Activated CD4-positive, alpha-beta T cell treated with anti-CD3 and anti-CD28 coated beads, Interleukin-2, amount 50 U/mL, for 24 hours (primary cell): ENCODE measurements around the gene COQ5.
A peak's percentile ranks its signal among the peaks of the same experiment; 100 is the strongest.
"Not testable (repeated sequence)": the region's sequence is repeated elsewhere in the genome, so short reads cannot be mapped to it uniquely, and the experiment has no call there.

Source experiments
- DNase-seq, 2 donors: peaks; one replicate each; pipeline ENCODE4 v3.0.0-alpha.2; 2020; ENCODE audit warnings: low read depth in 1 of 2, low spot score in 1 of 2

Gene COQ5, protein sequence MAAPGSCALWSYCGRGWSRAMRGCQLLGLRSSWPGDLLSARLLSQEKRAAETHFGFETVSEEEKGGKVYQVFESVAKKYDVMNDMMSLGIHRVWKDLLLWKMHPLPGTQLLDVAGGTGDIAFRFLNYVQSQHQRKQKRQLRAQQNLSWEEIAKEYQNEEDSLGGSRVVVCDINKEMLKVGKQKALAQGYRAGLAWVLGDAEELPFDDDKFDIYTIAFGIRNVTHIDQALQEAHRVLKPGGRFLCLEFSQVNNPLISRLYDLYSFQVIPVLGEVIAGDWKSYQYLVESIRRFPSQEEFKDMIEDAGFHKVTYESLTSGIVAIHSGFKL

DNA sequence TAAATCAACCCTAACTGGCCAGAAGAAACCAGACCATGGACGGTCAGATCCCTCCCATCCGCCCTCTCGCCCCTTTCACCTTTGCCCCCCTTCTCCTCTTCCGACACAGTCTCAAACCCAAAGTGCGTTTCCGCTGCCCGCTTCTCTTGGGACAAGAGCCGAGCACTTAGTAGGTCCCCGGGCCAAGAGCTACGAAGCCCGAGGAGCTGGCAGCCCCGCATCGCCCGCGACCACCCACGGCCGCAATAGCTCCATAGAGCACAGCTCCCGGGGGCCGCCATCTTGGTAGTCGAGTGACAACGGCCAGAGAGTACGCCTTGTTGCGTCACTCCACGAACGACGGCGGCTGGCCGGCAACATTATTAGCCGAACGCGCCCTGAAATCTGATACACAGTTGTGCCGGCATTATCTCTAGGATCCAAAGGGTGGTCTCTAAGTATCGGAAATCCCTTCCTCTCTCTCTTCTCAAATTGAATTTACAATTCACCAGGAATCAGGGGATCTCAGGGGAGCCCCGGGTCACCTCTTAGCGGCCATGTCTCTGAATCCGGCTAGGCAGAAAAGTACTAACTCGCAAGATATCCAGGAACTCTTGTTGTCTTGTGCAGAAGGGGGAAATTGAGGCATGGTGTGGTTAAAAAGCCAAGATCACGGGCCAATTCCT lies at the start of gene COQ5:
Gene COQ5, minus strand, starts transcription at position 298 of the 665 bp plus-strand sequence. Its CDS starts 17 bp downstream, at position 281.
- peak; percentile 64 to 84 for DNase-seq

DNA sequence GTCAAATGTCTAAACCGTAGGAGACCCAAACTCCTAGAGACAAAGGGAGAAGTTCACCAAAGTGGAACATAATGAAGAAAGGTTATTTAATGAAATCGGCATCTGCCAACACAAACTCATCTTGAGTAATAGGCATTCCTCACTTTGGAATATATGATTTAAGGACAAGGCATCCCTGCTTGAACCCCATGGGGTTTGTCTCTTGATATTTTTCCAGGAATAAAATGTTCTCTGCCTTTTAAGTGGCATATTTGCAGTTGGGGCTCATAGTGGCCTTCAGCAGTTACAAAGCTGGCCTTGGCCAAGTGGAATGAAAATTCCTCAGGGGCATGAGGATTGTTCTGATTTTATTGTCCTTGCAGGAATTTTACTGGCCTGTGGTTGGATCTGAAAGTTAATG lies 45.1 kb upstream of the COQ5 start:
- DNase-seq: no peak

GRCh38 chr12:120573560-120573959 lies 44.6 kb upstream of the COQ5 start:
- no peak for DNase-seq

DNA sequence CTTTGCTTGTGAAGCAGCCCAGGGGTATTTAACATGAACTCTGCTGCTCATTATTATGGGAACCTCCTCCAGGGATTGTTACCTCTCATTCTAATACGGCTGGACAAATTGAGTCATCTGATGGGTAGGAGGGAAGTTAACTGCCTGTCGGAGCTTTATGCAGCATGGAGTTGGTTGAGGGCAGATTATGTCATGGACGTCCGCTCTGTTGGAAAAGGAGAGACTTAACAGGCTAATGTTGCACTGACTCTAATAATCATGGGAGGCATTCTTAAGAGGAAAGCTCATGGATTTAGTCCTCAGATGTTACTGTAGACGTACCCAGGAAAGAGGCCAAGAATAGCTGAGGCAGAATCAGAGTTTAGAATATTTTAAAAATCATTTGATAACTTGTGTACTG lies 42.3 kb upstream of the COQ5 start:
- DNase-seq: no peak

DNA sequence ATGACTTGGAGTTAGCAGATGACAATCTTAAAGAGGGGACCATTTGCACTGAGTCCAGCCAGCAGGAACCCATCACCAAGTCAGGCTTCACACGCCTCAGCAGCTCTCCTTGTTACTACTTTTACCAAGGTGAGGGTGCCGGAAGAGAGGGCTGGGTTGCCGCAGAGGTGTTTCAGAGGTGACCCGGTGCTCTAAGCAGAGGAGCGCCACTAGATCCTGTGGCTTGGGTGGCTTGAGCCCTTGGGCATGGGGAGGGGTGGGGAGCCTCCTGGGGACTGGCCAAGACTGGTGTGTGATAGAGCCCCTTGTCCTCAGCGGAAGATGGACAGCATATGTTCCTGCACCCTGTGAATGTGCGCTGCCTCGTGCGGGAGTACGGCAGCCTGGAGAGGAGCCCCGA lies 34.5 kb upstream of the COQ5 start:
- DNase-seq: no peak

DNA sequence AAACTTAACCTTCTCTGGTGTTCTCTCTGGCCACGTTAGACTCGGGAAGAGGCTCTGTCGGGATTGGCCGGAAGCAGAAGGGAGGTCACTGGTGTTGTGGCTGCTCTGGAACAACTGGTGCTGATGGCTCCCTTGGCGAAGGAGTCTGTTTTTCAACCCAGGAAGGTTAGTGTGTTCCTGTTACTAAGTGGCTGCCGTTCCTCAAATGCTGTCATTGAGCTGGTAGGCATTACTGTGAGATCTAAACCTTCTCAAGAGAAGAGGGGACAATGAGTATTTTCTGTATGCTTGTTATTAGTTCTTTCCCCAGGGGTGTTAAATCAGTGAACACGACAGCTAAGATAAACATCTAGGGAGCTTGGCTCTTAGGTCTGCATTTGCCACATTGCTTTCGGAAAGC lies 33.9 kb upstream of the COQ5 start:
- DNase-seq: no peak

- DNase-seq: no peak
Measured at GRCh38 chr12:120557589-120557988, 28.6 kb upstream of the COQ5 start.

GRCh38 chr12:120554678-120555077 lies 25.7 kb upstream of the COQ5 start:
- DNase-seq: no peak

GRCh38 chr12:120546050-120546386 lies 17.1 kb upstream of the COQ5 start:
- DNase-seq: no peak

- DNase-seq: no peak
Measured at GRCh38 chr12:120544691-120545090, 15.7 kb upstream of the COQ5 start.

- DNase-seq: no peak
Measured at GRCh38 chr12:120542166-120542565, 13.2 kb upstream of the COQ5 start.

DNA sequence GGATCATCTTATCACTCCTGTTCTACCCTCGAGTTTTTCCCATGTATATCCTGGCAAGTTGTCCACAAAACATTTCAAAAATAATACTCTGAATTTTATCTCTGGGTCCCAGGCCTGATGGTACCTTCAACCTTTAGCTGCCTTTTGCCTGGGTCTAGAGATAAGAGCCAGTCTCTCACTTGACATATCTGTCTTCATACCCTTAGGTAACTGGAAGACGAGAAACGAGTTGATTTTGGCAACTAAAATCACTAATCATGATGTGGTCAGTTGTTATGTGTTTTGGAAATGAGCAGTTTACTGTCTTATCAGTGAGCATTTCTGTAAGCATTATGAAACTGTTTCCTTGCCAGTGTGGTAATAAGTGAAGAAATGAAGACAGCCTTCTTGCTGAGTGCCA lies 11.5 kb upstream of the COQ5 start:
- DNase-seq: no peak

DNA sequence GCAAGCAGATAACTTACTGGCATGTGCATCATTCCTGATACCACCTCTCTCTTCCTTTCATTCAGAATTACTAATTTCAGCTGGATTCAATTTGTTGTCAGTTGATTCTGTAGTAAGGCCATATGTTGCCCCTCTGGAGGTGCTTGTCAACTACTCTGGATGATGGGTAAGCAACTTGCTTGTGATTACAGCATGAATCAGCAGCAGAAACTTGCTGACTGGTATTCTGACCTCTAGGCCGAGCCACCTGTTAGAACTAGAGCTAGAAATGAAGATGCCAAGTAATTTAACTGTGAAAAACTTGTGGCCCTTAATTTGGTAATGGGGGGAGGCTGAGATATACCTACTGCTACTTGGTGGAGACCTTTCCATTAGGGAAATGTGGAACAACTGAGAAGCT lies 10.3 kb upstream of the COQ5 start:
- no peak for DNase-seq

- no peak for DNase-seq
Measured at GRCh38 chr12:120538281-120539156, 9.6 kb upstream of the COQ5 start.

DNA sequence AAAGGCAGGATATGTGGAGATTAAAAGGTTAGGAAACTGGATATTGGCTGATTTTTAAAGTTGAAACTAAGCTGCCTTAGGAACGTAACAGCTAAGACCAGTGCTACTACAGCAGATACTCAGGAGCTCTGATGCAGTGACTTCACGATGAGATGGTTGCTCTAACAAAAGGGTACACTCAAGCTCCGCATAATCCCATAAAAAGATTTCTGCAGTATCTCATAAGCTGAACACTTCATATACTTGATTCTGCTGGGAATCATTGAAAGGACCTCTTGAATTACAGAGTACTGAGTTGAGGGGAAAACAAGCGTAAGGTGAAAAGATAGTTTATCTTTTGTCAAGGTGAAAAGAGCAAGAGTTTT lies 8.9 kb upstream of the COQ5 start:
- no peak for DNase-seq

- no peak for DNase-seq
Measured at GRCh38 chr12:120536064-120536791, 7.3 kb upstream of the COQ5 start.

DNA sequence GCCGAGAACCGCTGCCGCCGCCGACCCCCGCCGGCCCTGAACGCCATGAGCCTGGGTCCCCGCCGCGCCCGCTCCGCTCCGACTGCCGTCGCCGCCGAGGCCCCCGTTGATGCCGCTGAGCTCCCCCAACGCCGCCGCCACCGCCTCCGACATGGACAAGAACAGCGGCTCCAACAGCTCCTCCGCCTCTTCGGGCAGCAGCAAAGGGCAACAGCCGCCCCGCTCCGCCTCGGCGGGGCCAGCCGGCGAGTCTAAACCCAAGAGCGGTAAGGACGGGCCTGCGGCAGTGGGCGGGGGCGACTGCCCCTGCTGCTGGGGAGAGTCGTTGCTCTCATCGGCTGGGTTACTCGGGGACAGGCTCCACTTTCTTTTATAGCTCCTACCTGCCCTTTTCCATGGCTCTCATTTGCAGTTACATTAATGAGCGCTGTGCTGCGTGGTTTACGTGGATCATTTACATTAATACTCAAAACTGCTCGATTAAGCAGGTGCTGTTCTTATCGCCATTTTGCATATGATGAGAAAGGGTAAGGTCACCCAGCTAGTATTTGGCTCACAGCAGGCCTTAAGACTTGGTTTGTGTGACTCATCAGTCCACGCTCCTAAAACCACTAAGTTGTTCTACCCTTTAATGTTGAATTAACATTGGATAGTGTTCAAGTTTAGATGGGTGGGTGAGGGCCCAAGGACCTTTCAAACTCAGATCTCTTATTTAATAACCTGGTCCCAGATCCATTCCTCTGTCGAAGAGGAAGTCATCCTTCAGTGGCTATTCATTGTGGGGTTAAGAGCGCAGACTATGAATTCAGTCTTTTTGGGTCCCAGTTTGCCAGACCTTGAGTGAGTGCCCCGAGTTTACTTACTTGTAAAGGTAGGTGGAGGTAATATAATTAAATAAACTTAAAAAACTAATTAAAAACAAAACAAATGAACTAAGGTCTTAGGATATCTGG lies 6.0 kb upstream of the COQ5 start:
- peak; percentile 13 to 37 for DNase-seq

- peak; percentile 39 to 74 for DNase-seq
Measured at GRCh38 chr12:120534203-120534702, 5.3 kb upstream of the COQ5 start, which contains the start of gene RNF10. Gene RNF10 (plus strand): TSS chr12:120534356. CDS start chr12:120534812, 456 bp downstream.

GRCh38 chr12:120532701-120533238 lies 3.8 kb upstream of the COQ5 start:
- no peak for DNase-seq

- not testable (repeated sequence) for DNase-seq
Measured at GRCh38 chr12:120530418-120530761, 1.4 kb upstream of the COQ5 start.
